ENCODE results near the gene SLC16A7.

DNA sequence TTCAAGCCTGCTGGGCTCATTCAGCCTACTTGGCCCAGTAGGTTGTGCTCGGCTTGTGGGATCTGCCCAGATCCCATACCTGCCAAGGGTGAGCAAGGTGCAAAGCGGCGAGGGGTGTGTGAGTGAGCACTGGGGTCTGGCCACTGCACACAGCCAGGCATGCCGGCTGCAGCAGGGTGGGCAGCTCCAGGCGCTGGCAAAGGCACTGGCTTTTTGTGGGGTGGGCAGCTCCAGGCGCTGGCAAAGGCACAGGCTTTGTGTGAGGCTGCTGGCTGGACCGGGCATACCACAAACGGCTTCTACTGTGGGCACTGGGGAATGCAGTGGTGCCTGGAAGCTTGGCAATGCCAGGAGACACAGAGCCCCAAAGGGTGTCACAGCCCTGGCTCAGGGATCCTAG is 137.4 kb downstream of the SLC16A7 start:
- TF ChIP-seq, protein P1, sequence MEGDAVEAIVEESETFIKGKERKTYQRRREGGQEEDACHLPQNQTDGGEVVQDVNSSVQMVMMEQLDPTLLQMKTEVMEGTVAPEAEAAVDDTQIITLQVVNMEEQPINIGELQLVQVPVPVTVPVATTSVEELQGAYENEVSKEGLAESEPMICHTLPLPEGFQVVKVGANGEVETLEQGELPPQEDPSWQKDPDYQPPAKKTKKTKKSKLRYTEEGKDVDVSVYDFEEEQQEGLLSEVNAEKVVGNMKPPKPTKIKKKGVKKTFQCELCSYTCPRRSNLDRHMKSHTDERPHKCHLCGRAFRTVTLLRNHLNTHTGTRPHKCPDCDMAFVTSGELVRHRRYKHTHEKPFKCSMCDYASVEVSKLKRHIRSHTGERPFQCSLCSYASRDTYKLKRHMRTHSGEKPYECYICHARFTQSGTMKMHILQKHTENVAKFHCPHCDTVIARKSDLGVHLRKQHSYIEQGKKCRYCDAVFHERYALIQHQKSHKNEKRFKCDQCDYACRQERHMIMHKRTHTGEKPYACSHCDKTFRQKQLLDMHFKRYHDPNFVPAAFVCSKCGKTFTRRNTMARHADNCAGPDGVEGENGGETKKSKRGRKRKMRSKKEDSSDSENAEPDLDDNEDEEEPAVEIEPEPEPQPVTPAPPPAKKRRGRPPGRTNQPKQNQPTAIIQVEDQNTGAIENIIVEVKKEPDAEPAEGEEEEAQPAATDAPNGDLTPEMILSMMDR (IDR thresholded peaks at IDR 0.05) = no peak
- TF ChIP-seq POLR2A (IDR thresholded peaks at IDR 0.05) = no peak
